ENCODE measurements around the gene GEMIN7. TPM values are rescaled to one million over a fixed set of nuclear protein-coding genes. Genes with fewer than 3 reads are reported as not detected.

Gene GEMIN7
- total RNA-seq, 4 donors from 2014 or later: 10.6 to 22.7 (median 19.1) TPM

GRCh38 chr19:45069056-45069455 lies 10.0 kb upstream of the GEMIN7 start:
- H3K27ac ChIP-seq: no peak overlapping the region
- 80 to 86% methylated on average over 13 of the region's 13 CpGs for WGBS, 2 donors
- no peaks in the 10 kb centered on the region for H3K27me3 ChIP-seq
- no peaks in the 10 kb centered on the region for H3K9me3 ChIP-seq
- DNase-seq: no peak
- H3K4me3 ChIP-seq (replicated peaks in 1 of 3): no peak overlapping the region
- no peaks in the 10 kb centered on the region for H3K4me1 ChIP-seq
- TF ChIP-seq CTCF (IDR thresholded peaks at IDR 0.05) (no peak), POLR2A (IDR thresholded peaks at IDR 0.05) (no peak)
- H3K36me3 ChIP-seq: peaks cover 58 to 63% of the 10 kb centered on the region in 2 donors
- intact Hi-C loops (cut with DNase I): no loop called here

- H3K36me3 ChIP-seq: peaks cover 46 to 51% of the 10 kb centered on the region in 2 donors
- no peak overlapping the region for H3K27ac ChIP-seq
- WGBS, 2 donors: 88 to 92% methylated on average over 4 to 6 of the region's 6 CpGs
- H3K9me3 ChIP-seq: no peaks in the 10 kb centered on the region
- H3K4me1 ChIP-seq: peaks cover 0 to 4% of the 10 kb centered on the region in 2 donors
- no peak for DNase-seq
- H3K4me3 ChIP-seq (replicated peaks in 1 of 3): no peak overlapping the region
- no peak for TF ChIP-seq CTCF (IDR thresholded peaks at IDR 0.05)
- TF ChIP-seq POLR2A (IDR thresholded peaks at IDR 0.05): no peak
- no peaks in the 10 kb centered on the region for H3K27me3 ChIP-seq
- intact Hi-C loops (cut with DNase I): no loop called here
Measured at GRCh38 chr19:45070214-45070613, 8.8 kb upstream of the GEMIN7 start.

DNA sequence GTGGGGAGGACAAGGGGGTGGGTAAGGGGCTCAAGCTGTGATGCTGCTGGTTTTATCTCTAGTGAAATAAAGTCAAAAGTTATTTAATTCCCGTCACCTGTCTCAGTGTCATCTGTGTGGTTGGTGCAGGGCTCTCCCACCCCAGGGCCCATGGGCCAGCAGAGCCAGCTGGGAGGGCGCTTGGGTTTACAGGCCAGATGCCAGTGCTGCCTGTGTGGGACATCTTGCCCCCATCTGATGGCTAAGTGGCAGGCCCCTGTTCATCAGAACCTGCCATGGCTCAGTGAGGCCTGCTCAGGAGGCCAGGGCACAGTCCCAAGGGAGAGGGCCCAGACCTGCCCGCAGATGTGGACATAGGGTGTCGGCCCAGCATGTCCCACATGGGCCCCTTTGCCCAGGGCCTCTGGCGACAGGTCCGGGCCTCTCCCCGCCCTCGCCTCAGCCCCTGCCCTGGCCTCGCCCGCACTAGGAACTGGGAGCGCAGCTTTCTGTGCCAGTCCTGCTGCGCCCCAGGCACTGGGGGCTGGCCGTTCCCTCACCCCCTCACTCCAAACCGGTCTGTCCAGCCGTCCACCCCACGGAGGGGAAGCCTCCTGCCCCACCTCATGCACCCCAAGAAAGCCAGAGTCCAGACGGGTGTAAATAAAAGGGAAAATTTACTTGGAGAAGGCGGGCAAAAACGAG lies 8.1 kb upstream of the GEMIN7 start:
- intact Hi-C loops (cut with DNase I): no loop called here
- no peak for TF ChIP-seq CTCF (IDR thresholded peaks at IDR 0.05)
- TF ChIP-seq POLR2A (IDR thresholded peaks at IDR 0.05): no peak
- H3K27me3 ChIP-seq: no peaks in the 10 kb centered on the region
- peaks cover 41 to 47% of the 10 kb centered on the region in 2 donors for H3K36me3 ChIP-seq
- no peak for DNase-seq
- peaks cover 0 to 9% of the 10 kb centered on the region in 2 donors for H3K4me1 ChIP-seq
- WGBS, 2 donors: 91% methylated on average over 10 to 19 of the region's 19 CpGs
- H3K4me3 ChIP-seq (replicated peaks in 1 of 3): no peak overlapping the region
- H3K27ac ChIP-seq: no peak overlapping the region
- no peaks in the 10 kb centered on the region for H3K9me3 ChIP-seq

- H3K4me1 ChIP-seq: peaks cover 2 to 14% of the 10 kb centered on the region in 2 donors
- no peak overlapping the region for H3K27ac ChIP-seq
- no peak for TF ChIP-seq POLR2A (IDR thresholded peaks at IDR 0.05)
- TF ChIP-seq CTCF (IDR thresholded peaks at IDR 0.05): no peak
- intact Hi-C loops (cut with DNase I): no loop called here
- 89 to 95% methylated on average over 15 to 25 of the region's 25 CpGs for WGBS, 2 donors
- no peak for DNase-seq
- H3K9me3 ChIP-seq: no peaks in the 10 kb centered on the region
- H3K27me3 ChIP-seq: no peaks in the 10 kb centered on the region
- H3K36me3 ChIP-seq: peaks cover 40 to 47% of the 10 kb centered on the region in 2 donors
- no peak overlapping the region for H3K4me3 ChIP-seq (replicated peaks in 1 of 3)
Measured at GRCh38 chr19:45071545-45071938, 7.5 kb upstream of the GEMIN7 start.

DNA sequence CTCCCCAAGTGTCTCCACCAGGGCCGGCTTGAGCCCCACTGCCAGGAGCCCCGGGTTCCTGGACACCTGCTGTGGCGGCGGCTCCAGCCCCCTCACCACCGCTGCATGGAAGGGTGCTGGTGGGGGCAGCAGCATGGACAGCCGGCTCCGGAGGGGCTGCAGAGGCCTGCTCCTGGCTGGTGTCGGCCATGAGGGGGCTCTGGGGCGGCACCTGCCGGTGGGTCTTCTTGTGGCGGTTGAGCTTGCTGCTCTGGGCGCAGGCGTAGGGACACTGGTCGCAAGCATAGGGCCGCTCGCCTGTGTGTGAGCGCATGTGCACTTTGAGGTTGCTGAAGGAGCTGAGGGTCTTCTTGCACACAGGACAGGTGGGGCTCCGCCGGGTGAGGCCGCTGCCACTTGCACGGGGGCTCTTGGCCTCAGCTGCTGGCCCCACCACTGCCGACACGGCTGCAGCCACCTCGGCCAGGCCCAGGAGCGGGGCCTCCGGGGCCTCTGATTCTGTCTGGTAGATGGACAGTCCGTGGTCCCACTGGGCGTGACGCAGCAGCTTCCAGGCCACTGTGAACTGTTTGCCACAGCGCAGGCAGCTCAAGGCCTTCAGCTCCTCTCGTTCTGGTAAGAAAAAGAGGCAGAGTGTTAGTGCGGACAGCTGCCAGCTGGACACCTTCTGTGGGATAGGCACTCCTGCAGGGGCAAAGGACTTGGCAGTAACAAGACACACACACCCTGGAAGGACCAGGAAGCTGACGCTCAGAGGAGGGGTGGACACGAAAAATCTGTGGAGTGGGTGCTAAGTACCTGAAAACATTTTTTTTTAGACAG lies 6.9 kb upstream of the GEMIN7 start:
- H3K9me3 ChIP-seq: no peaks in the 10 kb centered on the region
- DNase-seq: no peak
- H3K27me3 ChIP-seq: no peaks in the 10 kb centered on the region
- H3K36me3 ChIP-seq: peaks cover 36 to 40% of the 10 kb centered on the region in 2 donors
- intact Hi-C loops (cut with DNase I): no loop called here
- no peak overlapping the region for H3K27ac ChIP-seq
- 77 to 95% methylated on average over 10 of the region's 34 CpGs for WGBS, 2 donors
- peaks cover 5 to 18% of the 10 kb centered on the region in 2 donors for H3K4me1 ChIP-seq
- no peak overlapping the region for H3K4me3 ChIP-seq (replicated peaks in 1 of 3)
- TF ChIP-seq CTCF (IDR thresholded peaks at IDR 0.05): no peak
- TF ChIP-seq POLR2A (IDR thresholded peaks at IDR 0.05): no peak
